Measurements from ENCODE around the gene DNAJB12.
A peak's percentile ranks its signal among the peaks of the same experiment; 100 is the strongest.
"Not testable (repeated sequence)": the region's sequence is repeated elsewhere in the genome, so short reads cannot be mapped to it uniquely, and the experiment has no call there.

The DNAJB12 gene

DNA sequence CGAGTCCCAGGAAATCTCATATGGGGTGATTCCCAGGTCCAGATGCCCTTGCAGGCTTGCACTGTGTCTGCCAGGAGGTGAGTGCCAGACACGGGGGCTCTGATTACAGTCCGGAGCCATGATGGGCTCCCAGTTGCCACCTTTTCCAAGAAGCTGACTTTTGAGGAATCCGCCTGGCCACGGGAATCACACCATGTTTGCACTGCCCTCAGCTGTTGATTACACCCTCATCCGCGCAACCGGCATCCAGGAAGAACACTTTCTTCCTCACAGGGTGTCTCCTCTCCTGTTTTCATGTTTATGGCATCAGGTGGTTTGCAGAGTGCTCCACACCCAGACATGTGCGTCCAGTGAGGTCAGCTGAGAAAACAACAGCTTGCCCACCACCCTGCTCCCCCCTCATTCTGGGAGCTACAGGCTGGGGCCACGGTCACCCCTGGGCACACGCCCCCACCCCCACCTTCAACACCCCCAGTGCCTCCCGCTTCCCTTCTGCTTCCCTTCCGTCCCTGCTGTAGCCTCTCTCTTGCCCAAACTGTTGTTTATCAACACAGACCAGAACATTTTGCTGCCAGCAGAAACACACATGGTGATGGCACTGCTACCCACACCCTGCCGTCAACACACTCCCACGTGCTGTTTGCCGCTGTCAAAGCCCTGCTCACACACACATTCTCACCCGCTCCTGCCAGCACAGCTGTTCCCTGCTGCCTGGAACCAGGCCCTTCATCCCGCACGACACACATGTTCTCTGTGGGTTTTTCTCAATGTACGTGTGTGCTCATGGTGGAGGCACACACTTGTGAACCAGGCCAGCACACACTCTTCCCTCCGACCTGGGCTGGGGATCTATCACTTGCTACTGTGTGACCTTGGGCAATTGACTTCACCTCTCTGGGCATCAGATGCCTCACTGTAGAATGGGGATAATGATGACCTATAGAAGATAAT, 45.2 kb downstream of the DNAJB12 start:
- H3K4me3 ChIP-seq (ENCODE audit: low read length), result no peak overlapping the region
- DNase-seq (ENCODE audit: low read depth), result peak; percentile 75
- TF ChIP-seq, protein P1, sequence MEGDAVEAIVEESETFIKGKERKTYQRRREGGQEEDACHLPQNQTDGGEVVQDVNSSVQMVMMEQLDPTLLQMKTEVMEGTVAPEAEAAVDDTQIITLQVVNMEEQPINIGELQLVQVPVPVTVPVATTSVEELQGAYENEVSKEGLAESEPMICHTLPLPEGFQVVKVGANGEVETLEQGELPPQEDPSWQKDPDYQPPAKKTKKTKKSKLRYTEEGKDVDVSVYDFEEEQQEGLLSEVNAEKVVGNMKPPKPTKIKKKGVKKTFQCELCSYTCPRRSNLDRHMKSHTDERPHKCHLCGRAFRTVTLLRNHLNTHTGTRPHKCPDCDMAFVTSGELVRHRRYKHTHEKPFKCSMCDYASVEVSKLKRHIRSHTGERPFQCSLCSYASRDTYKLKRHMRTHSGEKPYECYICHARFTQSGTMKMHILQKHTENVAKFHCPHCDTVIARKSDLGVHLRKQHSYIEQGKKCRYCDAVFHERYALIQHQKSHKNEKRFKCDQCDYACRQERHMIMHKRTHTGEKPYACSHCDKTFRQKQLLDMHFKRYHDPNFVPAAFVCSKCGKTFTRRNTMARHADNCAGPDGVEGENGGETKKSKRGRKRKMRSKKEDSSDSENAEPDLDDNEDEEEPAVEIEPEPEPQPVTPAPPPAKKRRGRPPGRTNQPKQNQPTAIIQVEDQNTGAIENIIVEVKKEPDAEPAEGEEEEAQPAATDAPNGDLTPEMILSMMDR (conservative IDR thresholded peaks at IDR 0.05; ENCODE audit: low read length), result no peak

DNA sequence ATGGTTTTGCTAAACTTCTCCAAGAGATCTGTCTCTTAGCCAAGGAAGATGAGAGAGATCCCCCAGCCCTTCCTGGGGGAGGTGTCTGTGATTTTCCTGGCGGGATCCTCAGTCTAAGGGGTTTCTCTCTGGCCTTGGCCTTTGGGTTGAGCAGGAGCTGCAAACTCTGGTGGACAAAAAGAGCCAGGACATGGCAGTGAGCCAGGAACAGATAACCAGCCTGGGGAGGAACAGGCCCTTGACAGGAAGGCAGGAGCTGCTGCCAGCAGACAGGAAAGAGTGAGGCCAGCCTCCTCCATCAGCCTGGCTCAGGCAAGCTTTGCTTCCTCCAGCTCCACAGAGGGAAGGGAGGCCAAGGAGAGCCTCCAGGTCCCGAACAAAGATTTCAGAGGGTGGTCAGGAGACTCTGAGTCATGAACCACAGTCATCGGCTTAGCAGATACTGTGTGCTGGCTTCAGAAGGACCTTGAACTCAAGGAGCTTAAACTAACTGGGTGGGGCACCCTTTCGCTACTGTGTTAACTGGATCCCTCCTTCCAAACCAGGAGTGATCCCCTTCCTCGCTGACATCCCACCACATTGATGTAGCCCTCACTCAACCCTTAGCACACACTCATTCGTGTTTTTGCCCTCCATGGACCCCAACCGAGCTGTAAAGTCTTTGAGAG, 46.3 kb downstream of the DNAJB12 start:
- TF ChIP-seq, protein P1 (conservative IDR thresholded peaks at IDR 0.05; ENCODE audit: low read length), result no peak
- no peak overlapping the region for H3K4me3 ChIP-seq (ENCODE audit: low read length)
- peak; percentile 71 for DNase-seq (ENCODE audit: low read depth)

DNA sequence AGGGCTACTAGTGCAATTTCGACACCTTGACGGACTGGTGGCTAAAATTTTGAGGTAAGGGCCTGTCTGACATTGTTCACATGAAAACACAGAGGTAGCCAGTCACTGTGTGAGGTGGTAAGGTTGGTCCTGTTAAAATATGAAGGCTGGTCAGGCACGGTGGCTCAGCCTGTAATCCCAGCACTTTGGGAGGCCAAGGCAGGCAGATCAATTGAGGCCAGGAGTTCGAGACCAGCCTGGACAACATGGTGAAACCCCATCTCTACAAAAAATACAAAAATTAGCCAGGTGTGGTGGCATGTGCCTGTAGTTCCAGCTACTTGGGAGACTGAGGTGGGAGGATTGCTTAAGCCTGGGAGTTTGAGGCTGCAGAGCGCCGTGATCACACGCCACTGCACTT, 47.0 kb downstream of the DNAJB12 start:
- not testable (repeated sequence) for H3K4me3 ChIP-seq (ENCODE audit: low read length); DNase-seq (ENCODE audit: low read depth)

DNA sequence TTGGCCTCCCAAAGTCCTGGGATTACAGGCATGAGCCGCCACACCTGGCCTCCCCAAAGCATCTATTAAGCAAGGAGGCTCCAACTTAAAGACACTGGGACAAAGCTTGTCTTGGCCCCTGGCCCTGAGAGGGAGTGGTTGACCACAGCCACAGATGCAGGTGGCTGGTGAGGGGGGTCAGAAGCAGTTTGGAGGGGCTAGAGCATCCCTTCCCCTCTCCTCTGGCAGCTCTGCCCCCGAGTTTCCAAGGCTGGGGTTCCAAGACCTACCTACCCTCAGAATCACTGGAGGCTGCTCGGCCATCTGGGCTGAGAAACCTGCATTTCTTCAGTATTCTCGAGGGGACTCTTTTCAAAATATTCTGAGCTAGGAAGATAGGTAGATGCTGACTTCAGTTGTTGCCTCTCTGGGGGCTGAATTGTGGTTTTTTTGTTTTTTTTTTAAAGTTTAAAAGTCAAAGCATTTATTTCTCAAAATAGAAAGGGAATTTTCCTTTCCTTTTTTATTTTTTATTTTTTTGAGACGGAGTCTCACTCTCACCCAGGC, 48.4 kb downstream of the DNAJB12 start:
- DNase-seq (ENCODE audit: low read depth), result no peak
- TF ChIP-seq, protein P1 (conservative IDR thresholded peaks at IDR 0.05; ENCODE audit: low read length), result no peak
- H3K4me3 ChIP-seq (ENCODE audit: low read length), result no peak overlapping the region

DNA sequence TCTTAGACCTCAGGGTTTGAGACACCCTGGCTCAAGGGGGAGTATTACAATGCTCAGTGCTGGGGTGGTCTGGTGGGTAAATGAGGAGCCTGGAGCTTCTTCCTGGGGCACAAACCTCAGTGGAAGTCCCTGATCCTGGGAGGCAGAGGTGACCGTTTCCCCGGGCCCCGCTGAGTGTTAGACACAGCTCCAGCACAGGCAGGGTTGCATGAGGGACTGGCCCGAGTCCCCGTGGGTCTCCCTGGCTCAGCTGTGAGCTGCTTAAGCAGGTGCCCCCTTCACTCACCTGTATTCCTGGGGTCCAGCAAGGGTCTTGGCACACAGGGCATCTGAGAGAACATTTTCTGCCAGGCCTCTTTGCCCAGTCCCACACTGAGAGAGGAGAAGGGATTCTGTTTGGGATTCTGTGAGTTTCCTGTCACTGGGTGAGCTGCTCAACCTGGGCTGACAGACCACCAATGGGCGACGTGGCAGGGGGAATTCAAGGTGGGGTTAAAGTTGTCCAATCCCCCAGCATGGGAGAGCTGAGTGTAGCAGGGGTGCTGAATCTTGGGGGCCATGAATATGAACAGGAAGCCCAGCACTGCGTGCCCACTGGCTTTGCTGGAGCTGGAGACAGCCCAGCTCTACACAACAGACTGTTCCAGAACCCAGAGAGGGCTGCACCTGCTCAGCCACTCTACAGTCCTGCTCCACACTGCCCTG, 51.1 kb downstream of the DNAJB12 start:
- no peak for DNase-seq (ENCODE audit: low read depth)
- TF ChIP-seq, protein P1 (conservative IDR thresholded peaks at IDR 0.05; ENCODE audit: low read length), result no peak
- H3K4me3 ChIP-seq (ENCODE audit: low read length), result no peak overlapping the region

DNA sequence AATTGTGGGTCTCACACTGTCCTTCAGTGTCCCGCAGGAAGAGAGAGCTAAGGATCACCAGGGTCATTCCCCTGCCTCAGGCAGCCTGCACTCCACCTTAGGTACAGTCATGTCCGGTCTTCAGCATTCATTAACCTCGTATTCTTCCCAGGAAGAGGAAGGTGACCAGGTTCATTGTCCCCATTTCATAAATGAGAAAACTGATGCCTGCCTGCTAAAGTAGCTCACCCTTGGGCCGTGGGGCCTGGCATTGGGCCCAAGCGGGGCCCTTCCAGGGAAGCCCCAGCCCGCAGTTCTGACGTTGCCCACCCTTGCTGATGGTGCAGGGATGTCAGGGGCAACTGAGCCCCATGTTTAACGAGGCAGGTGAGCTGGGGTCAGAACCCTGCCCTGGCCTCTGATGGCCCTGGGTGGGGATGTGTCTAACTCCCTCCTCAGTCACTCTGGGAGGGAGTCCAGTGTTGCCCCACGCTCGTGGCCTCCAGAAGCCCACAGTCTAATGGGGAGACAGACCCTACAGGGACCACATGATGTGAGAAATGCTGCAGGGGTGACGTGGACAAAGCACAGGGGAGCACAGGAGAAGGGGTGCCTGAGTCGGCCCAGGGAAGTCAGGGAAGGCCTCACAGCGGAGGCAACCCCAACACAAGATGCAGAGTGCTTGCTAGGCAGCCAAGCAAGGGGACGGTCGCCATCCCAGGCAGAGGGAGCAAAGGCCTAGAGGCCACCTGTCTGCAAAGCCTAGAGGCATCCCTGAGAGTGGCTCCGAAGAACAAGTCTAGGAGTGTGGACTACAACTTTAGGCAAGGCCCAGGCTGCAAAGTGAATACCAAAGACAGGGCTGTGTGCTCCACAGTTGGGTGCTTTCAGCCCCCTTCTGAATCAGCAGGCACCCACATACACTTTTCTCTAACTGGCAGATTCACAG, 55.9 kb downstream of the DNAJB12 start:
- TF ChIP-seq, protein P1 (conservative IDR thresholded peaks at IDR 0.05; ENCODE audit: low read length), result no peak
- DNase-seq (ENCODE audit: low read depth), result no peak
- H3K4me3 ChIP-seq (ENCODE audit: low read length), result no peak overlapping the region

All from AG10803 (cell line).